Measurements from ENCODE around the gene GMDS. TPM values are rescaled to one million over a fixed set of nuclear protein-coding genes. Genes with fewer than 3 reads are reported as not detected.

The GMDS gene
- total RNA-seq, 1 donor from 2014 or later: 44.5 TPM

GRCh38 chr6:1587977-1588376 lies 657.4 kb downstream of the GMDS start:
- DNase-seq (ENCODE audit: low spot score): no peak
- Mint-ChIP-seq H3K36me3 (ENCODE audit: low read depth) (no peaks in the 10 kb centered on the region), H3K27ac (no peak overlapping the region), H3K4me3 (no peak overlapping the region), H3K9me3 (no peaks in the 10 kb centered on the region), H3K4me1 (ENCODE audit: low read depth) (no peaks in the 10 kb centered on the region), H3K27me3 (ENCODE audit: insufficient read depth) (peaks cover 28% of the 10 kb centered on the region)
- intact Hi-C loops (cut with micrococcal nuclease): no loop called here

- Mint-ChIP-seq H3K36me3 (ENCODE audit: low read depth) (no peaks in the 10 kb centered on the region), H3K27ac (no peak overlapping the region), H3K9me3 (no peaks in the 10 kb centered on the region), H3K4me1 (ENCODE audit: low read depth) (no peaks in the 10 kb centered on the region), H3K27me3 (ENCODE audit: insufficient read depth) (peaks cover 26% of the 10 kb centered on the region), H3K4me3 (no peak overlapping the region)
- no peak for DNase-seq (ENCODE audit: low spot score)
- intact Hi-C loops (cut with micrococcal nuclease): no loop called here
Measured at GRCh38 chr6:1587546-1587945, 657.9 kb downstream of the GMDS start.

- H3K36me3 Mint-ChIP-seq (ENCODE audit: low read depth): no peaks in the 10 kb centered on the region
- no peaks in the 10 kb centered on the region for H3K4me1 Mint-ChIP-seq (ENCODE audit: low read depth)
- DNase-seq (ENCODE audit: low spot score): no peak
- no peaks in the 10 kb centered on the region for H3K9me3 Mint-ChIP-seq
- intact Hi-C loops (cut with micrococcal nuclease): no loop called here
- H3K27me3 Mint-ChIP-seq (ENCODE audit: insufficient read depth): peaks cover 23% of the 10 kb centered on the region
- no peak overlapping the region for H3K4me3 Mint-ChIP-seq
- no peak overlapping the region for H3K27ac Mint-ChIP-seq
Measured at GRCh38 chr6:1586861-1587450, 658.4 kb downstream of the GMDS start.

GRCh38 chr6:1586256-1586655 lies 659.1 kb downstream of the GMDS start:
- H3K4me3 Mint-ChIP-seq: no peak overlapping the region
- H3K27me3 Mint-ChIP-seq (ENCODE audit: insufficient read depth): peaks cover 21% of the 10 kb centered on the region
- H3K27ac Mint-ChIP-seq: no peak overlapping the region
- no peaks in the 10 kb centered on the region for H3K36me3 Mint-ChIP-seq (ENCODE audit: low read depth)
- intact Hi-C loops (cut with micrococcal nuclease): no loop called here
- H3K9me3 Mint-ChIP-seq: no peaks in the 10 kb centered on the region
- no peak for DNase-seq (ENCODE audit: low spot score)
- H3K4me1 Mint-ChIP-seq (ENCODE audit: low read depth): no peaks in the 10 kb centered on the region

GRCh38 chr6:1585669-1586049 lies 659.7 kb downstream of the GMDS start:
- H3K27me3 Mint-ChIP-seq (ENCODE audit: insufficient read depth): peaks cover 21% of the 10 kb centered on the region
- intact Hi-C loops (cut with micrococcal nuclease): no loop called here
- no peaks in the 10 kb centered on the region for H3K36me3 Mint-ChIP-seq (ENCODE audit: low read depth)
- DNase-seq (ENCODE audit: low spot score): no peak
- H3K27ac Mint-ChIP-seq: no peak overlapping the region
- H3K9me3 Mint-ChIP-seq: no peaks in the 10 kb centered on the region
- no peaks in the 10 kb centered on the region for H3K4me1 Mint-ChIP-seq (ENCODE audit: low read depth)
- no peak overlapping the region for H3K4me3 Mint-ChIP-seq

- Mint-ChIP-seq H3K9me3 (no peaks in the 10 kb centered on the region), H3K4me3 (no peak overlapping the region), H3K27ac (no peak overlapping the region), H3K4me1 (ENCODE audit: low read depth) (no peaks in the 10 kb centered on the region), H3K27me3 (ENCODE audit: insufficient read depth) (peaks cover 21% of the 10 kb centered on the region), H3K36me3 (ENCODE audit: low read depth) (no peaks in the 10 kb centered on the region)
- DNase-seq (ENCODE audit: low spot score): no peak
- intact Hi-C loops (cut with micrococcal nuclease): no loop called here
Measured at GRCh38 chr6:1584996-1585668, 660.3 kb downstream of the GMDS start.

- no peak for DNase-seq (ENCODE audit: low spot score)
- Mint-ChIP-seq H3K27ac (no peak overlapping the region), H3K27me3 (ENCODE audit: insufficient read depth) (peaks cover 14% of the 10 kb centered on the region), H3K4me1 (ENCODE audit: low read depth) (no peaks in the 10 kb centered on the region), H3K36me3 (ENCODE audit: low read depth) (no peaks in the 10 kb centered on the region), H3K4me3 (no peak overlapping the region), H3K9me3 (no peaks in the 10 kb centered on the region)
- intact Hi-C loops (cut with micrococcal nuclease): no loop called here
Measured at GRCh38 chr6:1584146-1584545, 661.3 kb downstream of the GMDS start.

- Mint-ChIP-seq H3K27ac (no peak overlapping the region), H3K4me3 (no peak overlapping the region), H3K36me3 (ENCODE audit: low read depth) (no peaks in the 10 kb centered on the region), H3K4me1 (ENCODE audit: low read depth) (no peaks in the 10 kb centered on the region), H3K9me3 (no peaks in the 10 kb centered on the region), H3K27me3 (ENCODE audit: insufficient read depth) (peaks cover 10% of the 10 kb centered on the region)
- no peak for DNase-seq (ENCODE audit: low spot score)
- intact Hi-C loops (cut with micrococcal nuclease): no loop called here
Measured at GRCh38 chr6:1581120-1581991, 664.0 kb downstream of the GMDS start.

GRCh38 chr6:1580585-1580984 lies 664.8 kb downstream of the GMDS start:
- intact Hi-C loops (cut with micrococcal nuclease): no loop called here
- Mint-ChIP-seq H3K27me3 (ENCODE audit: insufficient read depth) (peaks cover 6% of the 10 kb centered on the region), H3K9me3 (no peaks in the 10 kb centered on the region), H3K36me3 (ENCODE audit: low read depth) (no peaks in the 10 kb centered on the region), H3K4me3 (no peak overlapping the region), H3K27ac (no peak overlapping the region), H3K4me1 (ENCODE audit: low read depth) (no peaks in the 10 kb centered on the region)
- DNase-seq (ENCODE audit: low spot score): no peak

- intact Hi-C loops (cut with micrococcal nuclease): no loop called here
- peaks cover 6% of the 10 kb centered on the region for H3K27me3 Mint-ChIP-seq (ENCODE audit: insufficient read depth)
- no peaks in the 10 kb centered on the region for H3K9me3 Mint-ChIP-seq
- H3K4me1 Mint-ChIP-seq (ENCODE audit: low read depth): no peaks in the 10 kb centered on the region
- no peak for DNase-seq (ENCODE audit: low spot score)
- no peak overlapping the region for H3K4me3 Mint-ChIP-seq
- no peak overlapping the region for H3K27ac Mint-ChIP-seq
- H3K36me3 Mint-ChIP-seq (ENCODE audit: low read depth): no peaks in the 10 kb centered on the region
Measured at GRCh38 chr6:1580109-1580508, 665.3 kb downstream of the GMDS start.

GRCh38 chr6:1579096-1579495 lies 666.3 kb downstream of the GMDS start:
- intact Hi-C loops (cut with micrococcal nuclease): no loop called here
- no peak overlapping the region for H3K27ac Mint-ChIP-seq
- H3K4me3 Mint-ChIP-seq: no peak overlapping the region
- DNase-seq (ENCODE audit: low spot score): no peak
- peaks cover 6% of the 10 kb centered on the region for H3K27me3 Mint-ChIP-seq (ENCODE audit: insufficient read depth)
- H3K4me1 Mint-ChIP-seq (ENCODE audit: low read depth): no peaks in the 10 kb centered on the region
- no peaks in the 10 kb centered on the region for H3K9me3 Mint-ChIP-seq
- H3K36me3 Mint-ChIP-seq (ENCODE audit: low read depth): no peaks in the 10 kb centered on the region

- H3K27me3 Mint-ChIP-seq (ENCODE audit: insufficient read depth): peaks cover 2% of the 10 kb centered on the region
- H3K9me3 Mint-ChIP-seq: no peaks in the 10 kb centered on the region
- no peak for DNase-seq (ENCODE audit: low spot score)
Measured at GRCh38 chr6:1577896-1578745, 667.3 kb downstream of the GMDS start.

More at GRCh38 chr6:1577896-1578745, 667.3 kb downstream of the GMDS start:
- intact Hi-C loops (cut with micrococcal nuclease): no loop called here
- no peak overlapping the region for H3K4me3 Mint-ChIP-seq
- no peaks in the 10 kb centered on the region for H3K4me1 Mint-ChIP-seq (ENCODE audit: low read depth)
- no peak overlapping the region for H3K27ac Mint-ChIP-seq
- H3K36me3 Mint-ChIP-seq (ENCODE audit: low read depth): no peaks in the 10 kb centered on the region

Data from activated T-helper 1 cell treated with anti-CD3 and anti-CD28 coated beads, Interleukin-12 subunit alpha, Interleukin-12 subunit beta, Interleukin-2, Interleukin-4 antibody, amounts not matched to agents 30 ng/mL and 10 ng/mL and 1 ng/mL, durations not matched to agents 14 hours and 24 hours and 36 hours (primary cell).